ENCODE measurements around the gene MRPS27.
A peak's percentile ranks its signal among the peaks of the same experiment; 100 is the strongest.

The MRPS27 gene

DNA sequence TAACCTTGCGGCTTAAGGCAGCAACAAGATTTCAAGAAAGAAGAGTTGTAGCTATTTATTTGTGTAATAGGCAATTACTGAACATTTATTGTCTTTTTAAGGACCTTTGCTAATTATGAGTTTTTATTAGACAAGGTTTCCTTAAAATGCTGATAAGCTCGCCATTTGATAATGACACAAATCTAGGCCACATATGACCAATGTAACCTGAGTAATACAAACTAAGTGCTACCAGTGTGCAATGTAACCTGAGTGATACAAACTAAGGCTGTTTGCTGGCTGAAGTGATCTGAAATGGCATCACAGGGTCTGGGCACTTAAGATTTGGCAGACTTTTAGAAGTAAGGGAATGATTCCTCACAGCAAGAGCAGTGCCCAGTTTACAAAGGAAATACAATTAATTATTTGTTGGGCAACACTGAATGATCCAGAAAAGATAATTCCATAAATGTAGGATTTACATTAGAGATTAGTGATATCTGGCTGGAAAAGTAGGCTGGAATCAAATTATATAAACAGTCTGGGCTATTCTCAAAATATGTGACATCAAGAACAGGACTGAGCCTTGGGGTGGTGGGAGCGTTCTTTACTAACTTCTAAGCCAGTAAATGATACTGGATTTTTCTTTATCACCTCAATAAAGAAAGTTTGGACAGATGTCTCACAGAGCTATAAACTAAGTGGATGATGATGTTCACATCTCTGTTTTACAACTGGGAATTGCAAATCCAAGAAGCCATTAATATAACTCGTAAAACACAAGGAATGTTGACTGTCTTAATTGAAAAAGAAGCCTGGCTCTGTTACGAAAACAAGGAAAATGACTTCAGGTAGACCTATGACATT, 54.8 kb downstream of the MRPS27 start:
- DNase-seq: no peak

DNA sequence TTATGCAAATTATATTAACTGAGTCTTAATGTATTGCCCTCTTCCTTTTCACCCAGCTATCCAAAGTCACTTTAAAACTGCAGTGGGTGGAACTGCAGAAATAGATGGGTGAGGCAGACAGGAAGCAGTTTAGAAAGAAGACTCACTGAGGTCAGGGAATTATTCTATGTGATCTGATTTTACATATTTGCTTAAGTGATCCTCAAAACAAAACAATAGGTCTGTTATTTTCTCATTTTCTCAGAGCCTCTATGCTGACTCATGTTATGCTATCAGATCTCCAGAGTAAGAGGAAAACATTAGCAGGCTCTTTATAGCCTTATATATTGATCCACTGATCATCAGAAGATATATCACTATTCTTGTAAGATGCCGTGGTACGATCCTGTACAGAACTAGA, 63.5 kb downstream of the MRPS27 start:
- DNase-seq: no peak

DNA sequence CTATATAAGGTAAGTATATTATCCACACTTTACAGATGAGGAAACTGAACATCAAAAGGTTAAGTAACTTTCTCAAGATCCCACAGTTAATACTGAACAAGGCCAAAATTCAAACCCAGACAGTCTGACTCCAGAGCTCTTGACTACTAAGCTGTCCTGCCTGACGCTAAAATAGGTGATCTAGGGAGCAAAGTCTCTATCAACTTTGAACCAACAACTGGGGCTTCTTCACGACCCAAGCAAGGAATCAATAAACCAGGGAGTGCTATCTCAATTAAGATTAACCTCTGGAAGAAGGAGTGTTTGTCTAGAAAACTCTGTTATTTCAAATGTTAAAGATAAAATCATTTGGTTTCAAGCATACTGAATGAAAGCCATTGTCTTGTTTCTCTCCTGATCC, 64.4 kb downstream of the MRPS27 start:
- DNase-seq: no peak

DNA sequence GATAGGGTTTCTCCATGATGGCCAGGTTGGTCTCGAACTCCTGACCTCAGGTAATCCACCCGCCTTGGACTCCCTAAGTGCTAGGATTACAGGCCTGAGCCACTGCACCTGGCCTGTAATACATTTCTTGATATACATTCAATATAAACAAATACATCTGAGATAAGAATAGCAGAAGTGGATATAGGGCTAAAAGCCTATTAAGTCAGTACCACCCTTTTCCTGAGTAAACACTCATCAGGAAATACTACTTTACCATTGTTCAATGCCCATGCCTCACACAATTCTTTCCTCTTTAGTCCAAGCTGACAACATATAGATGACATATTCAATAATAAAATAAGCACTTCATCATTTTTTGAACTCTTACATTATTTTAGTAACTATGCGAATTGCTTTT, 64.8 kb downstream of the MRPS27 start:
- no peak for DNase-seq

DNA sequence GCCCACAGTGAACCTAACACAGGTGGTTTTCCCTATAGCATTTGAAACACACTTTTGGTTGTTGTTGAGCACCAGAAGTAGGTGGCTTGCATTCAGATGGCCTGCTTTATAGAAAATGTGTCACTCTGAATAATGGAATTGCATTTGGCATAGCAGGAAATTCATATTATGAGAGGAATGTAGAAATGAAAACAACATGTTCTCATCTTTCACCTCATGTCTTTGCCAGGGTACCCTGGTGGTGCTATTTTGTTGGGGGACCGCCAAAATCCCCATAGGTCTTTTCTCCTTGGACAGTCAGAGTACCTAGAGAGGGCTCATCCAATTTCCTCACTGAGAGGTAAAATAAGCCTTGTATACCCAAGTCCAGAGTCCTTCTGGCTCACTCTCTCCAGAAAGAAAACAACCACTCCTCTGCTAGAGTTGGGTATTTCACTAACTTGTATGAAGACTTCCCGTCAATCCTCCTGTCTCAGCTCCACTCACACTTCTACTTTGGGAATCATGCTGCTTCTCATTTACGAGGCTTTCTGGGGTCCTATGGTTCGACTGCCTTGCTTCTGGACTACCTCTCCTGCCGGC, 67.4 kb downstream of the MRPS27 start:
- DNase-seq: no peak

DNA sequence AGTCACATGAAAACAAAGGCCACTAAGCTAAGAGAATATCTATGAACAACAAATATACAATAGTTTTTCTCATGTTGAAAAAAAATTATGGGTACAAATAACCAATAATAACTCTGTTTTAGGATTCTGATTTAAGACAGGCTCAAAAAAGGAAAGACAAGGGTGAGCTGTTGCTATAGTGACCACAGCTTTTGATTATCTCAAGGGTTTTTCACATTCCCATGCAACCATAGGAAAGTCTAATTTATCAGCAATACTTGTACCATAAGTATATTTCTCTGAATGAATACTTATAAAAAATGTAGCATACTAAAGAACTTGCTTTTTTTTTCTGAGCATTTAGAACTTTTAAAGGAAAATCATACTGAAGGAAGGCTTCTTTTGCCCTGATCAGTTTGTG, 68.0 kb downstream of the MRPS27 start:
- DNase-seq: no peak

DNA sequence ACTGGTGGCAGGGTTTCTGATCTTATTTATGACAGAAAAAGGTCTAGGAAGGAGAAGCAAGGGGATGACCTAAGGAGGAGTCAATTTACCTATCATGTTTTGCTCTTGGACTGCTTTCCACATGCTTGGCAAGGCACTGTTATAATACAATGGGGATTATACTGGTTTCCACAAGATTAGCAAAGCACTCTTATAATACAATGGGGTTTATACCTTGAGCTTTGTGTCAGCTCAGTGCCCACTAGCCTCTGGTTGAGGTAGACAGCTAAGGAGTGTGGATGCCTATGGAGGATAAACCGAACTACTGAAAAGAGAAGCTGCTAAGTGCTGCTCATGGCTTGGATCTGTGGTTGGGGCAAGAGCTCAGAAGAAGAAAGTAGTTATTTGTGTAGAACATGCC, 68.7 kb downstream of the MRPS27 start:
- no peak for DNase-seq

DNA sequence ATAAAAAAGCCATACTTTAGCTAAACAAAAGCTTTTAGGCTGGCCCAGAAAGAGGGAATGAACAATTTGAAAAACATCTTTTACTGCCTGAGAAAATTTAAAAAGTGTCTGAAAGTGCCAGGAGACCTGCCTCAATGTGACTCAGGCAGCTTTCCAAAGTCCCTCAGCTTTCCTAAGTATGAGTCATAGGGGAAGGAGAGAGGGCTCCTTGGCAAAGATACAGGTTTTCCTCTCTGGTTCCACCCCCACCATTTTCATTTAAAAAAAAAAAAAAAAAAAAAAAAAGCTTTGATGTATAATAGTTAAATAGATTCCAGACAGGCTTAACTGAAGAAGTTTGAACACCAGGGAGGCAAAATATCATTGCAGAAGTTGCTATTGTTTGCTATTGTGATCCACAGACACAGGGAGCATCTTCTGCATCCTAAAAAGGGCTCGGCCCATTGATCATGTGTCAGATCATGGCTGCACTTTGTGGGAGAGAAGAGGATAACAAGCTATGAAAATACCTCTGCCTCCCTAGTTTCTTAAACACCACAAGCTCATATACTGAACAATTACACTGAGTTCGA, 71.5 kb downstream of the MRPS27 start:
- DNase-seq: peak in 20 of 56 donors; percentile 4 to 62 (median 31)

DNA sequence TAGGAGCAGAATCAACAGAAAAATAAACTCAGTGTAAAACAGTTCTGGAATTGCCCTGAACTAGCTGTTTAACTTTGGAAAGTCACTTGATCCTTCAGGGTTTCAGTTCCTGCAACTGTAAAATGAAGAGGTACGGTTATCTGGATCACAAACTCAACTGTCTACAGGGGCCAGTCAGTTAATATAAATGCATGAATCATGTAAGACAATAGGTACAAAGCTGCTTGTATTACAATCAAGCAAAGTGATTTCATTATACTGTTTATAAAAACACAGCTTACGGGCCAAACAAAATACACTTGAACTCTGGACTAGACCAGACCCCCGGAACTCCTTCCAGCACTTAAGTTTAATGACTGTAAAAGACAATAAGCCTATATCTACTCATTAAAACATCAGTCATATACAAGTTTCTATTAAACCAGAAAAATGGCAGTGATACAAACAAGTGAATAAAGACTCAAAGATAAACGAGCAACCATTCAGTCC, 73.0 kb downstream of the MRPS27 start:
- DNase-seq: no peak

DNA sequence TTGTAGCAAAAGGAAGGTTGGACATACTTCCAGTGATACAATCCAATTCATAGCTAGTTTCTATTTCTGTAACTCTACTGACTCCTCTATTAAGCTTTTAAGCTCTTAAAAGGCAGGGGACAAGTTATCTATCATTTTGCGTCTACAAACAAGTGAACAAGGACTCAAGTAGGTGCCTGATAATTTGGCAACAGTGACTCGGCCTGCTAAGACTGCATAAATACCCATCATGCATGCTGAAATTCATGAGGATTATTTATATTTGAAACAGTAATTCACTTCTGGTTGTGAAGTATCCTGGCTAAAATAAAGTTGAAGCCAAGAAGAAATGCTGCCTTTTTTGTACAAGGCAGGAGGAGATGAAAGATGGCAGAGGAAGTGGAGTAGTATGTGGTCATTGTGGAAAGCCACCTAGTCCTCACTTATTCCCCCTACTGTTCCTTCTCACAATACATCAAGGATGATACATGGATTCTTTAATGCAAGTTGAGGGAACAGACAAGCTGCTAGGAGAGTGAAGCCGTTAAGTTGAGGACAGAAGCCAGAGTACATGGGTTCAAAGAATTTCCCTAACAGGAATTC, 74.0 kb downstream of the MRPS27 start:
- DNase-seq: no peak

DNA sequence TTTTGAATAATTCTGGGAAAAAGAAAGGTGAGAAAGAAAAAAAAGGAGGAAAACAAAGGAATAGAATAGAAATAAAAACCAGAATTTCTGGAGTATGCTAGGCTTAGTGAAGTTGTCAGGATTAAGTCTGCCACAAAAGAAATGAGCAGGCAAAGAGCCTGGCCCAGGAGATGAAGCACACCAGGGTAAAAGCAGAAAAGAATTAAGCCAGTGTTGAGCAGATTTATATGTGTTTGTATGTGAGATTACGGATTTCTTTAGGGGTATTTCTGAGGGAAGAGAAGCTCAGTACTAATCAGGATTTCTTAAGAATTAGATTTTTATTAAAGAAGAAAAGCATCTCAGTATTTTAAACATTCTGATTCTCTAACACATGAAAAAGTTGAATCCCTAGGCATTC, 74.5 kb downstream of the MRPS27 start:
- no peak for DNase-seq

DNA sequence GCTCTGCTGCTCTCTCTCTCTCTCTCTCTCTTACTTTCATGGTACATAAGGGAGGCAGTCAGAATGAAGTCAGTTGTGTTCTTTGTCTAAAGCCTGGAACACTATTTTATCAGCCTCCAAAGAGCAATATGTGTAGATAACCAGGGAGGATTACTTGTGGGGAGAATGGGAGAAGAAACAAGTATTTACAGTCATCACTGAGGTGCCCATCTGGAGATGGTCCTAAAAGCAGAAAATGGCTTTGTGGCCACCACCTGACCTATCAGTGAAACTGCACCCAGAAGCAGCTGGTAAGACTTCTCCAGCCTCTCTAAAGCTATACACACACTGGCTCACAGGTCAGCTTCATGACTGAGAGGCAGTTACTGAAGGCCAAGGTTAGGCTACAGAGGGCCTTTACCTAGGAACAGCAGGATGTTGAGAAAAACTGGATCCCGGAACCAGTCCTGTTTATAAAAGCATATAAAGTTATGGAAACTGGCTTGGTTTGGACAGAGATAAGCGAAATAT, 75.1 kb downstream of the MRPS27 start:
- DNase-seq: peak in 33 of 56 donors; percentile 7 to 58 (median 29)

DNA sequence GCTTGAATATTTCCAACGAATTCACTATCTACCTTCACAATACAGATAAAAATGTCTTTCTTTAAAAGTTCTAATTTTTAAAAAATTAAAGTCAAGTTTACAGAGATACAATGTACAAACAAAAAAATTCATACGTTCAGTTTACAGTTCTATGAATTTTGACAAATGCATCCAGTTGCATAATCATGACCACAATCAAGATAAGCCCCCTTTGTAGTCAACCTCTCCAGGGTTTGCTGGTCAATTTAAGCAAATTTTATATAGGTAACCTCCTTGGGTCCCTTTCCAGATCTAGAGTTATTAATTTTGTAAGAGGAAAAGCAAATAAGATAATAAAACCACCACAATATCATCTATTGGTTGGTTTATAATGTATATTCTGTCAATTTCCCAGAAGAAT, 76.3 kb downstream of the MRPS27 start:
- no peak for DNase-seq

DNA sequence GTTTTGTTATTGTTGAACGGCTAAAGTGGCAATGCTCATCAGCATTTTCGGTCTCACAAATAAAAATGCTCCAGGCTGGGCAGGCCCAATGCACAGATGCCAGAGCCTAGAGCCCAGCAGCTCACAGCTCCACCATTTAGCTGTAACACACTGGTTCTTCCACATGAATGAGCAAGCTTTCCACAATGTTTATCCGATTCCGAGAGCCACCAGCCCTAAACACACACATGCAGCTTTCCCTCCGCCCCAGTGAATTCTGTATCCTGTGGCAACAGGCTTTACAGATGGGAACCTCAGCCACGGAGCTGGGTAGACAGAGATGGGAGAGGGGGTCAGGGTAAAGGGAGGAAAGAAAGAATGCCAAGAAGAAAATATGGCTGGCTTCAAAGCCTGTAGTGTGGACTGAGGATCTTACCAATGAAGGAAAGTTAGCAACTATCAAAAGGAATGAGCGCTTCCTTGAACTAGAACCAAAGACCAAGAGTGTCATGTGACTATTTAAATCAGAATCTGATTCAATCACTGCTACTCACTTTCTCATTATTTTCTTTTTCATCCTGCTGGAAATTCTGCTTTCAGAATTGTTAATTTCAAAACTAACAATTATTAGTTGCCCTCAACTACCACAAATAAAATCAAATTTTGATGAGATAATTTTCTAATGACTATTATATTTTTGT, 77.1 kb downstream of the MRPS27 start:
- DNase-seq: peak in 16 of 56 donors; percentile 5 to 38 (median 16)

DNA sequence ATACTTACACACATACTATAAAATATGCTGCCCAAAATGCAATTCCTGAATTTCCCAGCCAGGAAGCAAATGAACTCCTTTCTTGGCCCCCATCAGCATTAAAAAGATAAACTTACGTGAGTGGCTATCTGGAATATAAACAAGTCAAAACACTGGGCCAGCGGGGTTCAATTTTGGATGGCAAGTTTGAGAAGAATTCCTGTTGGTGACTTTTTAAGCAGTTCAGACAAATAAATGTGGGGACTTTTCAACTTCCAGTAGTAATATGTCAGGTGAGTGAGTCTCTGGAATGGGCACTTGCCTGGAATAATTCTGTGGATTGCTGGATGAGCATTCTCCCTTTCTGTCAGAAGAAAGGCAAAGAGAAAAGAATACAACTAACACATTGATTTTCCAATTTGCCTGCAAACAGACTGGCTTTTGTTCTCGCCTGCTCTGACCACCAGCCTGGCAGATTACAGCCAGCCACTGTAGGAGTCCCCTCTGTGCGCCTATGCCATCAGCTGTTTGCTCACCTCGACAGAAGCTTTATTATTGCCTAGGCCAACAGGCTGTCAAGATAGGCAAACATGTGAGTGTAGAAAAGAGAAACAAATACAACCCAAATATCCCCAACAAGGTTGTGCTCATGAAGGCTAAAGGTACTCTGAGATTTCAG, 78.6 kb downstream of the MRPS27 start:
- peak in 47 of 56 donors; percentile 6 to 78 (median 57) for DNase-seq

DNA sequence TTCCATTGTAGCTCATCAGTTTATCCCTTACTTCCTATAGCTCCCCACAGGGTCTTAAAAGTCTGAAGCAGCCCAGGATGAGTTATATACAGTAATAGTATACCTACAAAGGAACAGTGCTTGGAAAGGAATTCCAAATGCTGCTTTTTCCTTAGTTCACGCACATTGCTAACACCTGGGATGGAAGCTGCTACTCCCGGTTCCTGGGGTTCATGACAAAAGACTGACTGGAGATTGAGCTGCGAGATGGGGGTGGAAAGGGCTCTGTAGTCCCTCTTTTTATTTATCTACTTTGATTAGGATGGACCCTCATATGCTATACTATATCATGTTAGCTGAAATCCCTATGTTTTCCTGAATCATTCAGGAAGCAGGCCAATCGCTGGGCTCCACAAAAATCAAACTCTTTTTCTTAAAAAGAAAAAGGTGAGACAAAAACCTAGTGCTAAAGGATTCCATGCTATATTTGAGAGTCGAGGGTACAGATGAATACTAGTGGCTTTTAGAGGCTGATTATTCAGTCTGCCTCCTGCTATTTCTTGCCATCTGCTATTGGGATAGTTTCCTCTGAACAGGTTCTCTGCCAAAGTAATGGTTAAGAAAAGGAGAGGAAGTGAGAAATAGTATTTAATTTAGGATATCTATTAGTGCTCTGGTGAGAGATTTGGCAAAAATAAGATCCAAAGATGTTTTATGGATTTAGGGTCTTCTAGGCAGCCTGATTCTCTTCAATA, 81.2 kb downstream of the MRPS27 start:
- DNase-seq: no peak

DNA sequence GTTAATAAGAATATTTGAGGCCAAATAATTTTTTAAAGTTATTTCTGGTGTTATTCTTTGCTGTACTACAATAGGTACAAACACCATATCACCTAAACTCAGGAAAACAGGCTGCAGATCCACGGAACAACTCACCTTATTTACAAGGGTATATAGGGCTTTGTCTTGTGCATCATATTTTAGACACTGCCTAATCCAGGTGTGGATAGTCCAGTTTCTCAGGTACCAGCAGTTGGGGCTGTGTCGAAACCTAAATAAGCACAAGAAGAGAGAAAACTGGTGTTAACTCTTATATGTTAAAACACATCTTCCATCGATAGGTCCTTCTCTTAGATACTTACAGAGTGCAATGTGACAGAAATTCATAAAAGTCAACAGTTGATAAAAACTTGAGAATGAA, 82.2 kb downstream of the MRPS27 start:
- no peak for DNase-seq

DNA sequence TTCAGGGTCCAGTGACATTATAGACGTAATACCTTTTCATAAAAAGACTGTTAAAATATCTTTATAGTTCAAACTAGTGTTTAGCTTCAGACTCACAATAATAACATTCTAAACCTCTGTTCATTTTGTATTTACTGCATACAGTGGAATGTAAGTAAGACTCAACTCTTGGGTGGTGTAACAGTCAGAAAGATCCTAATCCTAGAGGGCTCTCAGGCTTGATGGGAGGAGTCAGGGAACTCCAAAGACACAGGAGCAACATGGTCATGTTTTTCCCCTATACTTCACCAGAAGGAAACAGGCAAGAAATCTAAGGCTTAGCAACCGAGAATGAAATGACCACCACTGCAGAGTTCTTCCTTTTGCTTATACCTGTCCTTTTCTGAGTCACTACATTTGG, 82.6 kb downstream of the MRPS27 start:
- no peak for DNase-seq

DNA sequence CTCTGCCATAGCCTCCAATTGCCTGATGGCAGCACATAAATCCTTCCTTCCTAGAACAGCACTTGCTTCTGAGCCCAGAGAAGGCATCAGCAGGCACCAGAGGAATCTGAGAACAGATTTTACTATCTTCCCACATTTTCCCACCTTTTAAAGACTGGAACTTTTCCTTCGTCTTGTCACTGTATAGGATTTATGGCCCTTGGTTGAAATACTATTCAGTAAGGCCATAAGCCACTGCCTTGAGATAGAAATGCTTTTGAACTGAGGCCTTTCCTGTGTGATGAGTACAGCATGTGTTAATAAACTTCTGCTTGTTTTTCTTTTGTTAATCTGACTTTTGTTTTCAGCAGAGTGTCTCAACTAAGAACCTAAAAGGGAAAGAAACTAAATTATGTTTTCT, 84.3 kb downstream of the MRPS27 start:
- DNase-seq: no peak

DNA sequence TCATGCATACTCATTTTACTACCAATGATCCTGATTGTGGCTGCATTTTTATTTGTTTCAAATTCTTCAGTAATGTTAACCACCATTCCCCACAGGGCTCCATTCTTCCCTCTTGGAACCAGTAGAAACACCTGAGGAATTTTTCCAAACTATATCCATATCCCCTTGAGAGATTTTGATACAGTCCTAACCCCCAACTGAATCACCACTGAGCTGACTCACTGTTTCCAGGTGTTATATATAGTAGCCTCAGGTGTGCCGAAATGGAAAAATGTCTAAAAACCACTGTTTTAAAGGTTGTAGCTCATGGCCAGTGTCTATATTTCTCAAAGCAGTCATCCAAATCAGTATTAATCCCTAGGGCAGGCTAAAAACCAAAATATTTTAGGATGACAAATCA, 85.2 kb downstream of the MRPS27 start:
- DNase-seq: no peak
